ENCODE measurements around the gene DLAT.
"Not testable (repeated sequence)": the region's sequence is repeated elsewhere in the genome, so short reads cannot be mapped to it uniquely, and the experiment has no call there.

Gene DLAT

GRCh38 chr11:112050721-112051120 is 25.5 kb downstream of the DLAT start:
- no peak for DNase-seq

GRCh38 chr11:112051768-112052167 is 26.6 kb downstream of the DLAT start:
- no peak for DNase-seq

GRCh38 chr11:112057170-112057569 is 32.0 kb downstream of the DLAT start:
- DNase-seq, result no peak

- no peak for DNase-seq
Observed at GRCh38 chr11:112058103-112058502, 32.9 kb downstream of the DLAT start.

- no peak for DNase-seq
Observed at GRCh38 chr11:112062923-112063322, 37.7 kb downstream of the DLAT start.

GRCh38 chr11:112073941-112074811 is 49.0 kb downstream of the DLAT start, which contains the start of the genes NKAPD1 and PIH1D2:
Gene NKAPD1 (plus strand): TSS chr11:112074299. CDS start chr11:112075575, 1,276 bp downstream.
Gene PIH1D2 (minus strand): TSS chr11:112074017. CDS start chr11:112073174, 843 bp downstream.
- peak; percentile 90 for DNase-seq

- no peak for DNase-seq
Observed at GRCh38 chr11:112082729-112083128, 57.5 kb downstream of the DLAT start.

- no peak for DNase-seq
Observed at GRCh38 chr11:112085822-112086421, 60.7 kb downstream of the DLAT start.

GRCh38 chr11:112086422-112087191 is 61.4 kb downstream of the DLAT start, which contains the start of the genes SDHD and TIMM8B:
Gene SDHD (plus strand): TSS chr11:112086873. CDS start chr11:112086908, 35 bp downstream.
Gene TIMM8B (minus strand): TSS chr11:112086756. CDS start chr11:112086723, 33 bp downstream.
- peak; percentile 95 for DNase-seq

GRCh38 chr11:112087212-112087611 is 62.0 kb downstream of the DLAT start:
- no peak for DNase-seq

GRCh38 chr11:112095302-112095701 is 70.1 kb downstream of the DLAT start:
- not testable (repeated sequence) for DNase-seq

GRCh38 chr11:112096194-112096593 is 71.0 kb downstream of the DLAT start:
- no peak for DNase-seq

GRCh38 chr11:112097734-112098528 is 72.7 kb downstream of the DLAT start:
- no peak for DNase-seq

- no peak for DNase-seq
Observed at GRCh38 chr11:112100462-112100861, 75.3 kb downstream of the DLAT start.

GRCh38 chr11:112103446-112103845 is 78.2 kb downstream of the DLAT start:
- no peak for DNase-seq

- no peak for DNase-seq
Observed at GRCh38 chr11:112106070-112106469, 80.9 kb downstream of the DLAT start.
